Measurements from ENCODE around the gene TMF1. TPM values are rescaled to one million over a fixed set of nuclear protein-coding genes. Genes with fewer than 3 reads are reported as not detected.

The TMF1 gene
- polyA plus RNA-seq, 1 of the 3 experiments (the other 2 are of a cell fraction): 3.2 TPM

DNA sequence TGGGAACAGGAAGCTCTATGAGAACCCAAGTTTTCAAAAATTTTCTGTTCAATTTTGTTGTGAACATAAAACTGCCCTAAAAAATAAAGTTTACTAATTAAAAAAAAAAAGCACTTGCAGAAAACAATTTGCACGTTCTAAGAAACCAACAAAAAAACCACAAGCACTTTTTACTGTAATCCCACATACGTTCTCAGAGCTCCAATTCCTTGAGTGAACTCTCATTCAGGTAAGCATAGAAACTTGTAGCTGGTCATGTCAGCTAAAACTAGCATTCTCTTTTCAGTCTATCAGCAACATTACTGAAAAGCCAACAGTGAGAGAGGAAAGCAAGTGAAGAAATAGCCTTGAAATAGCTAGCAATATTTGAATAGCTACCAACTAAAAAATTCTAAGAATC, 11.5 kb upstream of the TMF1 start:
- peaks cover 3% of the 10 kb centered on the region; the same call in 1 of the 2 replicates for H3K79me2 ChIP-seq (ENCODE audit: insufficient read depth)
- DNase-seq: no peak
- peaks cover 70 to 73% of the 10 kb centered on the region in 2 experiments for H3K36me3 ChIP-seq (replicated peaks in 1 of 2; ENCODE audit: control insufficient read depth in 1 of 2, insufficient read depth in 2 of 2, low read length in 1 of 2)
- H3K9me3 ChIP-seq: no peaks in the 10 kb centered on the region
- no peak overlapping the region for H3K9ac ChIP-seq
- no peaks in the 10 kb centered on the region for H3K27me3 ChIP-seq (ENCODE audit: insufficient read depth)
- POLR2A ChIA-PET: no interaction called here
- H3K4me1 ChIP-seq (ENCODE audit: control insufficient read depth in 1 of 2, insufficient read depth in 2 of 2, low read depth in 1 of 2, low read length in 1 of 2): no peaks in the 10 kb centered on the region; a peak in 1 of 4 replicates
- H3K27ac ChIP-seq (ENCODE audit: low read depth in 2 of 2, low read length in 1 of 2): no peak overlapping the region
- TF ChIP-seq, protein P1, sequence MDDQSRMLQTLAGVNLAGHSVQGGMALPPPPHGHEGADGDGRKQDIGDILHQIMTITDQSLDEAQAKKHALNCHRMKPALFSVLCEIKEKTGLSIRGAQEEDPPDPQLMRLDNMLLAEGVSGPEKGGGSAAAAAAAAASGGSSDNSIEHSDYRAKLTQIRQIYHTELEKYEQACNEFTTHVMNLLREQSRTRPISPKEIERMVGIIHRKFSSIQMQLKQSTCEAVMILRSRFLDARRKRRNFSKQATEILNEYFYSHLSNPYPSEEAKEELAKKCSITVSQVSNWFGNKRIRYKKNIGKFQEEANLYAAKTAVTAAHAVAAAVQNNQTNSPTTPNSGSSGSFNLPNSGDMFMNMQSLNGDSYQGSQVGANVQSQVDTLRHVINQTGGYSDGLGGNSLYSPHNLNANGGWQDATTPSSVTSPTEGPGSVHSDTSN (IDR thresholded peaks at IDR 0.05): no peak
- TF ChIP-seq, protein P2, sequence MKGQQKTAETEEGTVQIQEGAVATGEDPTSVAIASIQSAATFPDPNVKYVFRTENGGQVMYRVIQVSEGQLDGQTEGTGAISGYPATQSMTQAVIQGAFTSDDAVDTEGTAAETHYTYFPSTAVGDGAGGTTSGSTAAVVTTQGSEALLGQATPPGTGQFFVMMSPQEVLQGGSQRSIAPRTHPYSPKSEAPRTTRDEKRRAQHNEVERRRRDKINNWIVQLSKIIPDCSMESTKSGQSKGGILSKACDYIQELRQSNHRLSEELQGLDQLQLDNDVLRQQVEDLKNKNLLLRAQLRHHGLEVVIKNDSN (IDR thresholded peaks at IDR 0.05; ENCODE audit: borderline replicate concordance, low read depth): no peak
- TF ChIP-seq, protein P3, sequence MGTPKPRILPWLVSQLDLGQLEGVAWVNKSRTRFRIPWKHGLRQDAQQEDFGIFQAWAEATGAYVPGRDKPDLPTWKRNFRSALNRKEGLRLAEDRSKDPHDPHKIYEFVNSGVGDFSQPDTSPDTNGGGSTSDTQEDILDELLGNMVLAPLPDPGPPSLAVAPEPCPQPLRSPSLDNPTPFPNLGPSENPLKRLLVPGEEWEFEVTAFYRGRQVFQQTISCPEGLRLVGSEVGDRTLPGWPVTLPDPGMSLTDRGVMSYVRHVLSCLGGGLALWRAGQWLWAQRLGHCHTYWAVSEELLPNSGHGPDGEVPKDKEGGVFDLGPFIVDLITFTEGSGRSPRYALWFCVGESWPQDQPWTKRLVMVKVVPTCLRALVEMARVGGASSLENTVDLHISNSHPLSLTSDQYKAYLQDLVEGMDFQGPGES (IDR thresholded peaks at IDR 0.05; ENCODE audit: low read depth, low read length): no peak
- no peak for TF ChIP-seq EZH2phosphoT487 (IDR thresholded peaks at IDR 0.05; ENCODE audit: borderline replicate concordance, low read depth)
- no peak for TF ChIP-seq RXRA (IDR thresholded peaks at IDR 0.05; ENCODE audit: borderline replicate concordance, low read depth)
- no peak for TF ChIP-seq RFX5 (IDR thresholded peaks at IDR 0.05; ENCODE audit: low read length)
- TF ChIP-seq POLR2AphosphoS5 (IDR thresholded peaks at IDR 0.05; ENCODE audit: low read depth, low read length): no peak
- no peak for TF ChIP-seq GATA2 (CRISPR knock-in tag; IDR thresholded peaks at IDR 0.05)
- no peak for TF ChIP-seq RAD21 (IDR thresholded peaks at IDR 0.05; ENCODE audit: low read length)
- no peak overlapping the region for H3K4me3 ChIP-seq (ENCODE audit: low read depth in 2 of 2, low read length in 1 of 2)
- H4K20me1 ChIP-seq (ENCODE audit: insufficient read depth): no peaks in the 10 kb centered on the region
- no peak overlapping the region for H3K4me2 ChIP-seq
- CTCF ChIA-PET: interaction anchor here (1.1 kb wide), 2 partner anchors 58 to 243 kb away, joined by 3 read pairs; no protein-coding TSS in a partner anchor
- 98% methylated on average over 2 of the region's 2 CpGs for WGBS (ENCODE audit: low lambda C conversion rate)
- no peak overlapping the region for H2AFZ ChIP-seq (ENCODE audit: low read depth)
- peaks cover 2% of the 10 kb centered on the region for H3F3A ChIP-seq (replicated peaks; ENCODE audit: insufficient read depth)
- H3K9me2 ChIP-seq: no peaks in the 10 kb centered on the region

DNA sequence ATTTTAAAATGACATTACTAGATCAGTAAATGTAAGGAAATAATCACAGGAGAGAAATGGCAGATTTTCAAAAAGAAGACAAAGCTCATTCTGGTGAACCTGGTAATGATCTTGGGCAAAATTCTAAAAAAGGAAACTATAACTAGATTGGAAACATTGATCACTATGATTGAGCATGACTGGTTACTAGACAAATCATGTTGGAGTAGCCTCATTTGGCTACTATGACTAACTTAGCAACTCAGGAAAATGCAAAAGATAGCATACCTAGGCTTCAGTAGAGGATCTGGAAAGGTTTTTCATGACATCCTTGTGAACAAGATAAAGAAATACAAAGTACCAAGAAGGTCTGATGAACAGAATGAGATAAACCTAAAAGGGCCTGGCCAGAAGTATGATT, 7.6 kb upstream of the TMF1 start:
- no peak overlapping the region for H3K27ac ChIP-seq (ENCODE audit: low read depth in 2 of 2, low read length in 1 of 2)
- CTCF ChIA-PET: interaction anchor here (1.1 kb wide), 1 partner anchor 46 kb away, joined by 3 read pairs; the partner anchor contains the start of gene EOGT
- no peak for TF ChIP-seq EP300 (IDR thresholded peaks at IDR 0.05; ENCODE audit: borderline replicate concordance in 1 of 2, low read depth in 1 of 2, low read length in 1 of 2)
- no peak for TF ChIP-seq GABPA (IDR thresholded peaks at IDR 0.05; ENCODE audit: low read depth)
- TF ChIP-seq POLR2AphosphoS5 (IDR thresholded peaks at IDR 0.05; ENCODE audit: low read depth, low read length): no peak
- TF ChIP-seq TEAD4 (IDR thresholded peaks at IDR 0.05; ENCODE audit: borderline replicate concordance, insufficient read depth): no peak
- TF ChIP-seq, protein P3 (IDR thresholded peaks at IDR 0.05; ENCODE audit: low read depth, low read length): no peak
- TF ChIP-seq TCF12 (IDR thresholded peaks at IDR 0.05): no peak
- no peak for TF ChIP-seq SMC3 (IDR thresholded peaks at IDR 0.05; ENCODE audit: low read depth, low read length)
- TF ChIP-seq, protein P4, sequence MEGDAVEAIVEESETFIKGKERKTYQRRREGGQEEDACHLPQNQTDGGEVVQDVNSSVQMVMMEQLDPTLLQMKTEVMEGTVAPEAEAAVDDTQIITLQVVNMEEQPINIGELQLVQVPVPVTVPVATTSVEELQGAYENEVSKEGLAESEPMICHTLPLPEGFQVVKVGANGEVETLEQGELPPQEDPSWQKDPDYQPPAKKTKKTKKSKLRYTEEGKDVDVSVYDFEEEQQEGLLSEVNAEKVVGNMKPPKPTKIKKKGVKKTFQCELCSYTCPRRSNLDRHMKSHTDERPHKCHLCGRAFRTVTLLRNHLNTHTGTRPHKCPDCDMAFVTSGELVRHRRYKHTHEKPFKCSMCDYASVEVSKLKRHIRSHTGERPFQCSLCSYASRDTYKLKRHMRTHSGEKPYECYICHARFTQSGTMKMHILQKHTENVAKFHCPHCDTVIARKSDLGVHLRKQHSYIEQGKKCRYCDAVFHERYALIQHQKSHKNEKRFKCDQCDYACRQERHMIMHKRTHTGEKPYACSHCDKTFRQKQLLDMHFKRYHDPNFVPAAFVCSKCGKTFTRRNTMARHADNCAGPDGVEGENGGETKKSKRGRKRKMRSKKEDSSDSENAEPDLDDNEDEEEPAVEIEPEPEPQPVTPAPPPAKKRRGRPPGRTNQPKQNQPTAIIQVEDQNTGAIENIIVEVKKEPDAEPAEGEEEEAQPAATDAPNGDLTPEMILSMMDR (IDR thresholded peaks at IDR 0.05): no peak
- TF ChIP-seq, protein P2 (IDR thresholded peaks at IDR 0.05; ENCODE audit: borderline replicate concordance, low read depth): no peak
- H3F3A ChIP-seq (replicated peaks; ENCODE audit: insufficient read depth): peaks cover 14% of the 10 kb centered on the region
- no peak for DNase-seq
- no peak overlapping the region for H2AFZ ChIP-seq (ENCODE audit: low read depth)
- no peaks in the 10 kb centered on the region; a peak in 1 of 4 replicates for H3K4me1 ChIP-seq (ENCODE audit: control insufficient read depth in 1 of 2, insufficient read depth in 2 of 2, low read depth in 1 of 2, low read length in 1 of 2)
- no peaks in the 10 kb centered on the region for H4K20me1 ChIP-seq (ENCODE audit: insufficient read depth)
- H3K9me3 ChIP-seq: no peaks in the 10 kb centered on the region
- no peaks in the 10 kb centered on the region for H3K27me3 ChIP-seq (ENCODE audit: insufficient read depth)
- H3K4me2 ChIP-seq: no peak overlapping the region
- no peaks in the 10 kb centered on the region for H3K9me2 ChIP-seq
- no peak overlapping the region for H3K9ac ChIP-seq
- no peaks in the 10 kb centered on the region for H3K79me2 ChIP-seq (ENCODE audit: insufficient read depth)
- POLR2A ChIA-PET: no interaction called here
- no peak overlapping the region for H3K4me3 ChIP-seq (ENCODE audit: low read depth in 2 of 2, low read length in 1 of 2)
- peaks cover 81 to 91% of the 10 kb centered on the region in 2 experiments for H3K36me3 ChIP-seq (replicated peaks in 1 of 2; ENCODE audit: control insufficient read depth in 1 of 2, insufficient read depth in 2 of 2, low read length in 1 of 2)
